HG02981 (cell line): ENCODE data around the gene HES1.
"Not testable (repeated sequence)": the region's sequence is repeated elsewhere in the genome, so short reads cannot be mapped to it uniquely, and the experiment has no call there.

Experiments
- ATAC-seq: cut with Tn5 transposase; IDR thresholded peaks from one replicate; pipeline ENCODE4 v1.9.1; 2021; ENCODE audit warnings: mild to moderate bottlenecking, moderate library complexity; ENCODE audit not compliant: unreplicated experiment

Gene HES1

DNA sequence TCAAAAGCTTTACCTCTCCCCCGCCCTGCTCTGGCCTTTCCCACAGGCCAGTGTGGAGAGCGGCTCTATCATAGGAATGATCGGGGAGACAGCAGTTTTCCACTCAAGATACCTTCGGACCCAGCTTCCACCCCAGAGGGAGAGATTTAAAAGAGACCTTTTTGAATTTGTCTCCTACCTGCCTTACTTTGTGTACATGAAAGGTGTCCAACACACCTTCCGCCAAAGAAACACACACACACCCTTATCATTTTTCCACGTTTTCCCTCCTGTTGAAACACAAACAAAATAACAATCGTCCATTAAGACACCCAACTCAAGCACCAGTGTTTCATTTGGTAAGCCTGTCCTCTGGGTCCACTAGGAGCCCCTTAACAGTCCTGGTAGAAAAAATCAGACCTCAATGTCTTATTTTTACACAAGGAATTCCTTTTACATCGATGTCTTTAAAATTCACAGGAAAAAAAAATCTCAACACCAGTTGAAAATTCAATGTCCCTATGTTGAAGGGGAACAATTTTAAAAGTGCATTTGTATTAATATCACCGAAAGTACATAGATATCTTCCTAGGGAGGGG is 4.0 kb downstream of the HES1 start:
- ATAC-seq = no peak

- no peak for ATAC-seq
Measured at GRCh38 chr3:194140520-194141414, 4.8 kb downstream of the HES1 start.

DNA sequence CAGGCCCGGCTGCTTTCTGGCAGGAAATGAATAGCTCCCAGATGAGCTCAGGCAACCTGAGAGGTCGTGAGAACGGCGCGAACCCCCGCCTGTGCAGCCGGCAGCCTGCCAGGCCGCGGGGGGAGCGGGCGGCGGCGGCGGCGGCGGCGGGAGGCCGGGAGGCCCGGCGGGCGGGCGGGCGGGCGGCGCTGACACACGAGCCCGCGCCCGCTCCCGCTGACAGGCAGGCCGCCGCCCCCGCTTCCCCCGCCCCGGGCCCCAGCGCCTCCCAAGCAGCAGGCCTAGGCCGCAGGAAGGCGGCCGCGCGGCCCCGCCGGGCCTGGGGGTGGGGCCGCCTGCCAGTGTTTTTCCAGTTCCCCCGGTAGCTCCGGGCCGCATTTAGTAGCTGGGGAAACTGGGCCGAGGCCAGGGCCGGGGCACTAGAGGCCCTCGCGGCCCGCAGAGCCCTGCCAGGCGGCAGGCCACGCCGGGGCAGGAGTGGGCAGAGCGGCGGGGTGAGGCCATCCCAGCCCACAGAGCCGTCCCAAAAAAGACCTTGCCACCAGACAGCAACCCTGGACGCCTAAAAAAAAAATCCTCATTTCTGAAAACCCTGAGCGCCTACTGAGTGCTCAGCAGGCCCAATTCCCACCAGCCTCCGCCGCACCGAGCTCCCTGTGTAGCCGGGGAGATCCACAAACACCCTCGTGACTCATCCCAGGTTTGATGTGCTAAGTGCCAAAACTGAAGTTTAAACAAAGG is 5.6 kb downstream of the HES1 start:
- ATAC-seq = peak; percentile 53

- no peak for ATAC-seq
Measured at GRCh38 chr3:194142156-194142910, 6.4 kb downstream of the HES1 start.

DNA sequence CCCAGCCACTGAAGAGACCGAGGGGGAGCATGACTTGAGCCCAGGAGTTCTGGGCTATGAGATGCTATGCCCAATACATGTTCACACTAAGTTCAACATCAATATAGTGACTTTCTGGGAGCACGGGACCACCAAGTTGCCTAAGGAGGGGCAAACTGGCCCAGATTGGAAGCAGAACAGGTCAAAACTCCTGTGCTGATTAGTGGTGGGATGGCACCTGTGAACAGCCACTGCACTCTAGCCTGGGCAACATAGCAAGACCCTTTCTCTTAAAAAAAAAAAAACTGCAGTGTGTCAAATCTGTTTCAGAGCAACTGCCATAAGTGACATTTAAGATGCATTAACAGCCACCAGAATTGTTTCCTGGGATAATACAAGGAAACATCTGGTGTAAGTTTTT is 9.8 kb downstream of the HES1 start:
- ATAC-seq = no peak

DNA sequence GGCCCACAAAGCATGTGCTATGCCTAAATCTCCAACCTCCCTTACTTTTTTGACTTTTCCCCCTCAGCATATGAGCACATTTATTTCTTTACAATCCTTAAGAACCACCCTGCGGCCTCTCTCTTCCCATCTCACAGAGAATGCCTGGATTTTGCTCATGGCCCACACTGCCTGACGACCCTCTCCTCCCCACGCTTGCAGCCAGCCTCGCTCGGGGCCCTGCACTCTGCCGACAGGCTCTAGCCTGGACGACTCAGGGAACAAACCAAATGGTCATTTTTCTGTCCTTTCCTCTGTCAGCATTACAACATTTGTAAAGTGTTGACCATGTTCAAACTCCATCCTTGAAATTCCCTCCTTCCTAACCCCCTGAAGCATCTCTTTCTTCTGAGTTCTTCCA is 11.7 kb downstream of the HES1 start:
- no peak for ATAC-seq

DNA sequence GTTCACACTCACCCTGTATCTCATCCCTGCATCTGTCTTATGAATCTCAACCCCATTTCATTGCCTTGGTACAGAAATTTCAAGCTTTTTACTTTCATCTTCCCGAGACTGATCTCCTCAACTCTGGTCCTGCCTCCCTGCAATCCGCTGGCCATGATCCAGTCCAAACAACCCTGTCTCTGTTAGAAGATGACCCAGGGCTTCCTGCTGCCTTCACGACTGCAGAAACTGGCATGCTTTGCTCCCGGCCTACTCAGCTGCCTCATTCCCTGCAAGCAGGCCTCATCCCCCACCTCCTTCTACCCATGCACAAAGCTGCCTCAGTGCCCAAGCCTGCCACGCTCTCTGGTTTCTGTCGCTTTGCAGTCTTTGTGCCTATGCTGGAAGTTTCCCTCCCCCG is 12.4 kb downstream of the HES1 start:
- no peak for ATAC-seq

DNA sequence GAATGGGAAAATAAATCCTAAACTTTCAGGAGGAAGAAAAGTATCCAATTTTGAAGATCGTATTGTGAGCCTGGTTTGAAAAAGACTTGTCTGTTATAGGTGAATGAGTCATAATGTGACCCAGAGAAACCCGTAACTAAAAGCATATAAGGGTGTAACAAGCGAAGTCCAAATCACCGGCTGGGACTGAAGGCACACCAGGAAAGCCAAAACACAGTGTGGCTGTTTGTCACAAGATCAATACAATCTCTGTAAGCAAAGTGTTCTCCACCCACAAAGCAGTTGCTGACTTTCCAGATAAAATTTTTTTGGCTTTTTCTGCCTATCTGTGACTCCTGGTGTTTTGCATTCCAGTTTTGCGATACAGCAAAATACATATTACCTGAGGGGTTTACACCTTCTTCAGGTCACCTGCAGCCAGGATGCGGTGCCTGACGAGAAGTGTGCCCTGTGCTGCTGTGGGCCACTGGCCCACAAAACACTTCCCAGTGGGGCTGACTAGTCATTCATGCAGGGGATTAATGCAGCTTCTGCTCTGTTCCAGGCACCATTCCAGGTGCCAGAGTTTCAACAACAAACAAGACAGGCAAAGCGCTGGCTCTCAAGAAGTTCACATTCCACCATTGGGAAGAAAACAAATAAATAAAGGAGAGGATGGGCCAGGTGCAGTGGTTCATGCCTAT is 14.4 kb downstream of the HES1 start:
- ATAC-seq = no peak

DNA sequence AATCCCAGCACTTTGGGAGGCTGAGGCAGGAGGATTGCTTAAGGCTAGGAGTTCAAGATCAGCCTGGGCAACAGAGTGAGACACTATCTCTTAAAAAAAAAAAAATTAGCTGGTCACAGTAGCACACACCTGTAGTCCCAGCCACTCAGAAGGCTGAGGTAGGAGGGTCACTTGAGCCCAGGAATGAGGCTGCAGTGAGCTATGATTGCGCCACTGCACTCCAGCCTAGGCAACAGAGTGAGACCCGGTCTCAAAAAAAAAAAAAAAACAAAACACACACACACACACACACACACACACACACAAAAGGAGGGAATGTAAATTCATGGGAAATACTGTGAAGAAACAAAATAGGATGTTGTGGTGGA is 15.0 kb downstream of the HES1 start:
- ATAC-seq = not testable (repeated sequence)

DNA sequence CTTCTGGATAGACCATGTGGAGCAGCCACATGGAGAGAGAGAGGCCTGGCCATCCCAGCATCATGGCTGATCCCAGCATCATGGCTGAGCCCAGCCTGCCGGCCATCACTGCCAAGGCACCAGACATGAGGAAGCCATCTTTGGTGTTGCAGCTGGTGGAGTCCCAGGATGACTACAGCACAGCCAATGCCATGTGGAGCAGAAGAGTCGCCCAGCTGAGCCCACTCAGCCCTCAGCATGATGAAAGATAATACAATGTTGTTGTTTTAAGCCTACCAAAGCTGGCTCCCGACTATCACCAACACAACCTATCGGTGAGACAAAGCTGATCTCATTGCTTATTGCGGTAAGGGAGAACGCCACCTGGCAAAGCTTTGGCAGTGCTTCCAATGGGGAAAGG is 18.4 kb downstream of the HES1 start:
- no peak for ATAC-seq

- no peak for ATAC-seq
Measured at GRCh38 chr3:194156095-194156494, 20.1 kb downstream of the HES1 start.

- no peak for ATAC-seq
Measured at GRCh38 chr3:194158942-194159439, 23.0 kb downstream of the HES1 start.

- no peak for ATAC-seq
Measured at GRCh38 chr3:194160158-194160557, 24.2 kb downstream of the HES1 start.

DNA sequence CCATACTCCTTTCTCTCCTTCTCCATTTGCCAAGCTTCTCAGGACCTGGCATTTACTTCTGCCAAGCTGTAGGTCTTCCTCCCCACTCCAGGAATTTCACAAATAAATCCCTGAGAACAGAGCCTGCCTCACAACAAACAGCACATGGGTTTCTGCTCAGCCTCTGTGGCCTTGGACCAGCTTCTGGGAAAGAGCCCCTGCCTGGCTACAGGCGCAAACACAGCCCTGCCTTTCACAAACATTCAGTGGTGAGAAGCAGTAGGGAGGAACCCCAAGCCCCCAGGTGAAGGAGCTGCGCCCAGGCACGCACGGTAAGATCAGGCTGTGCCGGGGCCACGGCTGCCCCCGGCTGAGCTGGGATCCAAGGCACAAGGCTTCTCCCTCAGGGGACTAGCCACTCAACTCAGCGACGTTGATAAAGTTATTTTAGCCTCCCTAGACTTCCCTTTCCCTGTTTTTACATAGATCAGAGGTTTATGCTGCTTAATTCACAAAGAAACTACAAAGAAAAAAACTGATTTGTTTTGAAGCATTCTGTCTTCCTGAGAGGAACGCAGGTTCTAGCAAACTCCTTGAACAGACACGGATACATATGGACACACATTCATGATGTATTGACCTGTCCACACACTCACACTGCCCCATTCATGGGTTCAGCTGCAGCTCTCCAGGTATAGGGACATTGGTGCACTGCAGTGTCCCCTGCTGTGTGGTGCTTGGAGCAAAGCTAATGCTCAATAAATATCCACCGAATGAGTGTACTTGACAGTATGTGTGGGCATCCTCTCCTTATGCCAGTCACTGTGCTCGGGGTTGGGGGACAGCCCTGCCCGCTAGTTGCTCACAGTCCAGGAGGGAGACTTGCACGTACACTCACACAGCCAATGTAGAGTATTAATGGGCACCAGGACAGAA is 25.4 kb downstream of the HES1 start:
- no peak for ATAC-seq

GRCh38 chr3:194162070-194162678 is 26.2 kb downstream of the HES1 start:
- no peak for ATAC-seq

- no peak for ATAC-seq
Measured at GRCh38 chr3:194162817-194163584, 27.1 kb downstream of the HES1 start.

GRCh38 chr3:194163697-194164096 is 27.7 kb downstream of the HES1 start:
- ATAC-seq = no peak

- ATAC-seq = no peak
Measured at GRCh38 chr3:194164861-194165260, 28.9 kb downstream of the HES1 start.
